ENCODE measurements around the gene STXBP6. TPM values are rescaled to one million over a fixed set of nuclear protein-coding genes. Genes with fewer than 3 reads are reported as not detected.

STXBP6 gene
- total RNA-seq, 1 experiment from 2014 or later, result 32.2 TPM

GRCh38 chr14:24991288-24991687, 58.7 kb downstream of the STXBP6 start:
- ChIA-PET POLR2A (no interaction called here), CTCF (no interaction called here)
- Mint-ChIP-seq H3K4me1 (ENCODE audit: low read depth, unreplicated experiment) (peaks cover 7% of the 10 kb centered on the region), H3K27ac (ENCODE audit: unreplicated experiment) (no peak overlapping the region), H3K9me3 (ENCODE audit: unreplicated experiment) (peaks cover 9% of the 10 kb centered on the region), H3K36me3 (ENCODE audit: insufficient read depth, unreplicated experiment) (peaks cover 12% of the 10 kb centered on the region), H3K27me3 (ENCODE audit: insufficient read depth, unreplicated experiment) (no peaks in the 10 kb centered on the region), H3K4me3 (ENCODE audit: unreplicated experiment) (no peak overlapping the region)
- no TSS peak for BruUV-seq (replicated peaks)
- TF ChIP-seq, protein P1, sequence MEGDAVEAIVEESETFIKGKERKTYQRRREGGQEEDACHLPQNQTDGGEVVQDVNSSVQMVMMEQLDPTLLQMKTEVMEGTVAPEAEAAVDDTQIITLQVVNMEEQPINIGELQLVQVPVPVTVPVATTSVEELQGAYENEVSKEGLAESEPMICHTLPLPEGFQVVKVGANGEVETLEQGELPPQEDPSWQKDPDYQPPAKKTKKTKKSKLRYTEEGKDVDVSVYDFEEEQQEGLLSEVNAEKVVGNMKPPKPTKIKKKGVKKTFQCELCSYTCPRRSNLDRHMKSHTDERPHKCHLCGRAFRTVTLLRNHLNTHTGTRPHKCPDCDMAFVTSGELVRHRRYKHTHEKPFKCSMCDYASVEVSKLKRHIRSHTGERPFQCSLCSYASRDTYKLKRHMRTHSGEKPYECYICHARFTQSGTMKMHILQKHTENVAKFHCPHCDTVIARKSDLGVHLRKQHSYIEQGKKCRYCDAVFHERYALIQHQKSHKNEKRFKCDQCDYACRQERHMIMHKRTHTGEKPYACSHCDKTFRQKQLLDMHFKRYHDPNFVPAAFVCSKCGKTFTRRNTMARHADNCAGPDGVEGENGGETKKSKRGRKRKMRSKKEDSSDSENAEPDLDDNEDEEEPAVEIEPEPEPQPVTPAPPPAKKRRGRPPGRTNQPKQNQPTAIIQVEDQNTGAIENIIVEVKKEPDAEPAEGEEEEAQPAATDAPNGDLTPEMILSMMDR (IDR thresholded peaks at IDR 0.05; ENCODE audit: insufficient read depth in 1 of 2, low read depth in 1 of 2, low read length in 1 of 2, severe bottlenecking in 1 of 2, unreplicated experiment in 1 of 2), result no peak
- H3K9me3 ChIP-seq, result no peaks in the 10 kb centered on the region
- peaks cover 8% of the 10 kb centered on the region for H3K4me1 ChIP-seq
- DNase-seq, result no peak
- no peaks in the 10 kb centered on the region for H3K27me3 ChIP-seq (replicated peaks; ENCODE audit: control insufficient read depth, insufficient read depth, low read length)
- H3K36me3 ChIP-seq (ENCODE audit: control insufficient read depth, insufficient read depth, low read length), result no peaks in the 10 kb centered on the region
- no peak overlapping the region for H3K4me3 ChIP-seq (ENCODE audit: low read depth, low read length)
- intact Hi-C loops (cut with micrococcal nuclease; ENCODE audit: unreplicated experiment), result no loop called here

GRCh38 chr14:24990773-24991172, 59.2 kb downstream of the STXBP6 start:
- H3K27ac Mint-ChIP-seq (ENCODE audit: unreplicated experiment), result no peak overlapping the region
- CTCF ChIA-PET, result no interaction called here
- H3K4me1 Mint-ChIP-seq (ENCODE audit: low read depth, unreplicated experiment), result peaks cover 7% of the 10 kb centered on the region

DNA sequence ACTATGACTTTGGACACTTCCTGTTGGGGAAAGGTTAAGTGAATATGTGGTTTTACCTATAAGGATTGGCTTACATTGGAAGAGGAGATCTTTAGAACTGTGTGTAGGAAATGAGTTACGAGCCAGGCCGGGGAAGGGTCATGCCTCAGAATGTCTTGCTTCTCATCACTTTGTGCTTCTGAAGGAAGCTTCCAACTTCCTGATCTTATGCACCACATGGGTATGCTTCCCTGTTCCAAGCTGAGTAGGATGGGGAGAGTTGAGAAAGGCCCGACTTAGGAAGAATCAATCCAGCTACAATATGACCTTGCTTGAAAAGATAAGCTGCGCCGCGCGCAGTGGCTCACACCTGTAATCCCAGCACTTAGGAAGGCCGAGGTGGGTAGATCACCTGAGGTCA, 59.9 kb downstream of the STXBP6 start:
- Histone ChIP-seq H3K27me3 (replicated peaks; ENCODE audit: control insufficient read depth, insufficient read depth, low read length) (no peaks in the 10 kb centered on the region), H3K4me3 (ENCODE audit: low read depth, low read length) (no peak overlapping the region), H3K9me3 (no peaks in the 10 kb centered on the region), H3K36me3 (ENCODE audit: control insufficient read depth, insufficient read depth, low read length) (no peaks in the 10 kb centered on the region), H3K4me1 (peaks cover 21% of the 10 kb centered on the region)
- ChIA-PET POLR2A (no interaction called here), CTCF (no interaction called here)
- peaks cover 12% of the 10 kb centered on the region for H3K36me3 Mint-ChIP-seq (ENCODE audit: insufficient read depth, unreplicated experiment)
- no TSS peak for BruUV-seq (replicated peaks)
- no peak overlapping the region for H3K27ac Mint-ChIP-seq (ENCODE audit: unreplicated experiment)
- H3K9me3 Mint-ChIP-seq (ENCODE audit: unreplicated experiment), result peaks cover 9% of the 10 kb centered on the region
- no peak for DNase-seq
- TF ChIP-seq, protein P1 (IDR thresholded peaks at IDR 0.05; ENCODE audit: insufficient read depth in 1 of 2, low read depth in 1 of 2, low read length in 1 of 2, severe bottlenecking in 1 of 2, unreplicated experiment in 1 of 2), result no peak
- no peak overlapping the region for H3K4me3 Mint-ChIP-seq (ENCODE audit: unreplicated experiment)
- intact Hi-C loops (cut with micrococcal nuclease; ENCODE audit: unreplicated experiment), result no loop called here
- H3K4me1 Mint-ChIP-seq (ENCODE audit: low read depth, unreplicated experiment), result peaks cover 14% of the 10 kb centered on the region
- H3K27me3 Mint-ChIP-seq (ENCODE audit: insufficient read depth, unreplicated experiment), result no peaks in the 10 kb centered on the region

More at GRCh38 chr14:24990773-24991172, 59.2 kb downstream of the STXBP6 start:
- BruUV-seq (replicated peaks), result no TSS peak
- no peaks in the 10 kb centered on the region for H3K27me3 Mint-ChIP-seq (ENCODE audit: insufficient read depth, unreplicated experiment)
- Histone ChIP-seq H3K36me3 (ENCODE audit: control insufficient read depth, insufficient read depth, low read length) (no peaks in the 10 kb centered on the region), H3K4me3 (ENCODE audit: low read depth, low read length) (no peak overlapping the region), H3K9me3 (no peaks in the 10 kb centered on the region), H3K4me1 (peaks cover 13% of the 10 kb centered on the region), H3K27me3 (replicated peaks; ENCODE audit: control insufficient read depth, insufficient read depth, low read length) (no peaks in the 10 kb centered on the region)
- DNase-seq, result no peak
- peaks cover 12% of the 10 kb centered on the region for H3K36me3 Mint-ChIP-seq (ENCODE audit: insufficient read depth, unreplicated experiment)
- peaks cover 9% of the 10 kb centered on the region for H3K9me3 Mint-ChIP-seq (ENCODE audit: unreplicated experiment)
- intact Hi-C loops (cut with micrococcal nuclease; ENCODE audit: unreplicated experiment), result no loop called here
- POLR2A ChIA-PET, result interaction anchor here (0.6 kb wide), 1 partner anchor 180 kb away, joined by 5 read pairs; no protein-coding TSS in a partner anchor
- no peak overlapping the region for H3K4me3 Mint-ChIP-seq (ENCODE audit: unreplicated experiment)
- TF ChIP-seq, protein P1 (IDR thresholded peaks at IDR 0.05; ENCODE audit: insufficient read depth in 1 of 2, low read depth in 1 of 2, low read length in 1 of 2, severe bottlenecking in 1 of 2, unreplicated experiment in 1 of 2), result no peak

Measured in Caco-2 (cell line).